ENCODE data around the gene ZNF618.

- TF ChIP-seq CTCF (IDR thresholded peaks at IDR 0.05): no peak
- TF ChIP-seq POLR2A (IDR thresholded peaks at IDR 0.05): no peak
- TF ChIP-seq POLR2AphosphoS5 (IDR thresholded peaks at IDR 0.05): no peak
Measured at GRCh38 chr9:113851873-113852272, 24.2 kb upstream of the ZNF618 start.

Data from prostate gland (tissue), 2 donors.